Right atrium auricular region (tissue), 2 donors: ENCODE results near the gene KIF14. TPM values are rescaled to one million over a fixed set of nuclear protein-coding genes. Genes with fewer than 3 reads are reported as not detected.

Source experiments
- DNase-seq: peaks from one replicate; pipeline ENCODE4 v3.0.0-alpha.2; 2019; ENCODE audit warnings: low spot score
- H3K27ac ChIP-seq, 2 donors: fragments of 200-600 bp; sonication (generic); 1 replicate in 1 of 2; 2 replicates in 1 of 2; pipeline ENCODE4 v1.5.1; 2016 to 2019
- H3K27me3 ChIP-seq, 2 donors: fragments of 200-600 bp; sonication (generic); one replicate each; pipeline versions ENCODE4 v1.5.1 to v1.6.0; 2017 to 2019
- H3K36me3 ChIP-seq: fragments of 200-600 bp; sonication (generic); one replicate; pipeline ENCODE4 v1.5.1; 2016
- H3K4me1 ChIP-seq, 2 donors: fragments of 200-600 bp; sonication (generic); one replicate each; pipeline versions ENCODE4 v1.5.1 to v1.6.0; 2017 to 2019
- H3K4me3 ChIP-seq, 2 donors: fragments of 200-600 bp; sonication (generic); 1 replicate in 1 of 2; 2 replicates in 1 of 2; pipeline ENCODE4 v1.5.1; 2017 to 2019; ENCODE audit warnings: mild to moderate bottlenecking in 1 of 2, moderate library complexity in 1 of 2
- H3K9me3 ChIP-seq, 2 donors: fragments of 200-600 bp; sonication (generic); one replicate each; pipeline ENCODE4 v1.5.1; 2019
- total RNA-seq, 2 donors: library from RNA; depleted of rRNA; stranded (reverse); fragments of >200 nt; gene quantifications; one replicate each; pipeline ENCODE4 v1.1.0, GENCODE V29; 2016
- TF ChIP-seq, protein P1 (sequence below), 2 donors: fragments of 200-600 bp; sonication (generic); IDR thresholded peaks; one replicate each; pipeline ENCODE4 v1.5.1; 2019; ENCODE audit warnings: antibody characterized with exemption in 2 of 2

KIF14 gene
- total RNA-seq, 2 donors from 2014 or later, result 0.41 TPM; not detected in 1

GRCh38 chr1:200646515-200646914, 26.0 kb upstream of the KIF14 start:
- Histone ChIP-seq H3K27ac (no peak overlapping the region), H3K4me1 (no peaks in the 10 kb centered on the region), H3K4me3 (no peak overlapping the region), H3K36me3 (peaks cover 13% of the 10 kb centered on the region), H3K27me3 (no peaks in the 10 kb centered on the region), H3K9me3 (no peaks in the 10 kb centered on the region)
- TF ChIP-seq, protein P1, sequence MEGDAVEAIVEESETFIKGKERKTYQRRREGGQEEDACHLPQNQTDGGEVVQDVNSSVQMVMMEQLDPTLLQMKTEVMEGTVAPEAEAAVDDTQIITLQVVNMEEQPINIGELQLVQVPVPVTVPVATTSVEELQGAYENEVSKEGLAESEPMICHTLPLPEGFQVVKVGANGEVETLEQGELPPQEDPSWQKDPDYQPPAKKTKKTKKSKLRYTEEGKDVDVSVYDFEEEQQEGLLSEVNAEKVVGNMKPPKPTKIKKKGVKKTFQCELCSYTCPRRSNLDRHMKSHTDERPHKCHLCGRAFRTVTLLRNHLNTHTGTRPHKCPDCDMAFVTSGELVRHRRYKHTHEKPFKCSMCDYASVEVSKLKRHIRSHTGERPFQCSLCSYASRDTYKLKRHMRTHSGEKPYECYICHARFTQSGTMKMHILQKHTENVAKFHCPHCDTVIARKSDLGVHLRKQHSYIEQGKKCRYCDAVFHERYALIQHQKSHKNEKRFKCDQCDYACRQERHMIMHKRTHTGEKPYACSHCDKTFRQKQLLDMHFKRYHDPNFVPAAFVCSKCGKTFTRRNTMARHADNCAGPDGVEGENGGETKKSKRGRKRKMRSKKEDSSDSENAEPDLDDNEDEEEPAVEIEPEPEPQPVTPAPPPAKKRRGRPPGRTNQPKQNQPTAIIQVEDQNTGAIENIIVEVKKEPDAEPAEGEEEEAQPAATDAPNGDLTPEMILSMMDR (IDR thresholded peaks at IDR 0.05), result no peak
- no peak for DNase-seq

- Histone ChIP-seq H3K9me3 (no peaks in the 10 kb centered on the region), H3K27ac (no peak overlapping the region), H3K27me3 (no peaks in the 10 kb centered on the region), H3K4me3 (no peak overlapping the region), H3K36me3 (peaks cover 13% of the 10 kb centered on the region), H3K4me1 (peaks cover 0 to 10% of the 10 kb centered on the region in 2 donors)
- DNase-seq, result no peak
- TF ChIP-seq, protein P1 (IDR thresholded peaks at IDR 0.05), result no peak
Measured at GRCh38 chr1:200644021-200644420, 23.5 kb upstream of the KIF14 start.

DNA sequence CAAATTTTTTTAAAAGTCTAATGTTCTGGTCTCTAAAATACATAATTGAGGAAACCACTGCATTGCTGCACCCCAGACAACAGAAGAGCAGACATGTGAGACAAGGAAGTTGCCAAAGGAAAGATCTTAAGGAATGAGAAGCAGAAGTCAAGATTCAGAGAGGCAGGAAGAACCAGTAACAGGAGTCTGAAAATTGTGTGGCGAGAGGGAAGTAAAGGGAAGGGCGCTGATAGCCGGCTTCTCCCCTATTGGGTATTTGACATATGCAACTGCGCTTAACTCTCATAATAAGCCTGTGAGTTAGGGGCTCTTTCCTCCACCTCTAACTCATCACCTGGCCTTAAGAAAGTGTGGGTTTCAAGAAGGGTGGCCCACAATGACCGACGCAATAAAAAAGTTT, 21.9 kb upstream of the KIF14 start:
- no peak overlapping the region for H3K27ac ChIP-seq
- no peak overlapping the region for H3K4me3 ChIP-seq
- TF ChIP-seq, protein P1 (IDR thresholded peaks at IDR 0.05), result no peak
- H3K36me3 ChIP-seq, result peaks cover 5% of the 10 kb centered on the region
- H3K9me3 ChIP-seq, result no peaks in the 10 kb centered on the region
- H3K27me3 ChIP-seq, result no peaks in the 10 kb centered on the region
- no peak for DNase-seq
- peaks cover 0 to 10% of the 10 kb centered on the region in 2 donors for H3K4me1 ChIP-seq

DNA sequence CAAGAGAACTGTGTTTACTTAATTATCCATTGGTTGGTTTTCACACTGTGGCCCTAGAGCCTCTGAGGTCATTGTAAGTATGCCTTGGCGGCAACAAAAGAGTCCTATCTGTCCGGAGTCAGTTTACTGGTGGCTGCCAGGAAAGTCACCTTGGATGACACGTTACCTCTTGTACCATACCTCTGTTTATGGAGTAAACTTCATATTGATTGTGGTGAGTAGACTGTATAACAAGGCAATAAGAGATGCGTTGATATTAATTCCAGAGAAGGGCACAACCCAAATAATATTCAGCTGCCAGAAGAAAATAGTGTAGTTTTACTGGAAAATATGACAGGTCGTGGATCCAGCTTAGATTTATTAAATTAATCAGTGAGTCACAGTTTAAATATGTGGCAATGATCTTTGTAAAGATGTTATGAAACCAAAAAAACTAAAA, 20.4 kb upstream of the KIF14 start:
- no peaks in the 10 kb centered on the region for H3K9me3 ChIP-seq
- no peak overlapping the region for H3K27ac ChIP-seq
- no peak overlapping the region for H3K4me3 ChIP-seq
- peaks cover 0 to 10% of the 10 kb centered on the region in 2 donors for H3K4me1 ChIP-seq
- no peak for DNase-seq
- H3K27me3 ChIP-seq, result no peaks in the 10 kb centered on the region
- TF ChIP-seq, protein P1 (IDR thresholded peaks at IDR 0.05), result no peak
- H3K36me3 ChIP-seq, result no peaks in the 10 kb centered on the region

DNA sequence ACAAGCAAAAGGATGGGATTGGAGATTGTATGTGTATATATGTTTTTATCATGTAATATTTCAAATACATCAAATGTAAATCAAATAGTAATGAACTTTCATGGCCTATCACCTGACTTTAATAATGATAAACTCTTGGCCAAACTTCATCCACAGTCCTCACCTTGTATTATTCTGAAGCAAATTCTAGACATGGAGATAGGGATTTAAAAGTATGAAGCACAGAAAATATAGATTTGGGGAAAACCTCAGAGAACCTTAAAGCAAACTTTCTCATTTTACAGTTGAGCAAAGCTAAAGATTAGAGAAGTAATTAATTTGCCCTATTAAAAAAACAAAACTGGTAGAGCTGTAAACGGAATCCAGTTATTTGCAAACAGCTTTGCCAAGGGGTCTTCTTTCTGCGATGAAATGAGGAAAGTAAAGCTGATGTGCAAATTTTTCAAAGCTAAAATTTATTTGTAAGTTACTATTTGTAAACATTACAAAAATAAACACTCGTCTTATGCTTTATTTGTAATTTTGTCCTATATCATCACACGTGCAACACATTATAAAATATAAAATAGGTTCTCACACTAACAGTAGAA, 19.9 kb upstream of the KIF14 start:
- H3K4me3 ChIP-seq, result no peak overlapping the region
- TF ChIP-seq, protein P1 (IDR thresholded peaks at IDR 0.05), result no peak
- no peak for DNase-seq
- H3K27ac ChIP-seq, result peak overlapping the region in 1 of 2 donors; percentile 1
- no peaks in the 10 kb centered on the region for H3K36me3 ChIP-seq
- peaks cover 0 to 10% of the 10 kb centered on the region in 2 donors for H3K4me1 ChIP-seq
- no peaks in the 10 kb centered on the region for H3K27me3 ChIP-seq
- no peaks in the 10 kb centered on the region for H3K9me3 ChIP-seq

GRCh38 chr1:200638073-200638472, 17.5 kb upstream of the KIF14 start:
- no peaks in the 10 kb centered on the region for H3K36me3 ChIP-seq
- DNase-seq, result no peak
- H3K9me3 ChIP-seq, result no peaks in the 10 kb centered on the region
- no peak overlapping the region for H3K27ac ChIP-seq
- peaks cover 0 to 10% of the 10 kb centered on the region in 2 donors for H3K4me1 ChIP-seq
- TF ChIP-seq, protein P1 (IDR thresholded peaks at IDR 0.05), result no peak
- H3K27me3 ChIP-seq, result no peaks in the 10 kb centered on the region
- no peak overlapping the region for H3K4me3 ChIP-seq
